Measurements from ENCODE around the gene BEST1. TPM values are rescaled to one million over a fixed set of nuclear protein-coding genes. Genes with fewer than 3 reads are reported as not detected.

Gene BEST1
- total and polyA plus RNA-seq, 2 donors (not counting 1 experiment from before 2014, with no cell fraction given), result 2.5 to 15.2 TPM

GRCh38 chr11:61918251-61918937 is 31.8 kb upstream of the BEST1 start:
- peak overlapping the region in 1 of 4 experiments; percentile 69 for H3K4me3 ChIP-seq (replicated peaks in 1 of 4; ENCODE audit: control extremely low read depth in 1 of 4, insufficient read depth in 1 of 4, low read depth in 3 of 4, low read length in 4 of 4)
- H3K27me3 ChIP-seq (ENCODE audit: control insufficient read depth, insufficient read depth, low read length), result peaks cover 8% of the 10 kb centered on the region
- no peaks in the 10 kb centered on the region for H3K9me3 ChIP-seq (ENCODE audit: control insufficient read depth, insufficient read depth, low read depth, low read length)
- no peak overlapping the region for H3K27ac ChIP-seq (ENCODE audit: insufficient read depth, low read length)
- peak; percentile 16 for TF ChIP-seq EZH2 (IDR thresholded peaks at IDR 0.05; ENCODE audit: low read length, missing control alignments)
- TF ChIP-seq CTCF (conservative IDR thresholded peaks at IDR 0.05 in 1 of 2, IDR thresholded peaks at IDR 0.05 in 1 of 2; ENCODE audit: low read depth in 1 of 2, low read length in 2 of 2), result no peak
- H3K9ac ChIP-seq (ENCODE audit: insufficient read depth, low read length), result no peak overlapping the region
- H3K79me2 ChIP-seq (ENCODE audit: control insufficient read depth, insufficient read depth, low read length), result no peaks in the 10 kb centered on the region
- no peak overlapping the region for H3K4me2 ChIP-seq (ENCODE audit: extremely low read depth, insufficient read depth, low read length)
- H3K4me1 ChIP-seq (ENCODE audit: control insufficient read depth, extremely low read depth, insufficient read depth, low read length), result peaks cover 11% of the 10 kb centered on the region
- no peaks in the 10 kb centered on the region for H3K36me3 ChIP-seq (ENCODE audit: control insufficient read depth, insufficient read depth, low read length)
- H4K20me1 ChIP-seq (ENCODE audit: control insufficient read depth, extremely low read depth, insufficient read depth, low read length), result no peaks in the 10 kb centered on the region
- H2AFZ ChIP-seq (ENCODE audit: low read length), result no peak overlapping the region
- DNase-seq (ENCODE audit: low read depth in 2 of 2), result no peak

GRCh38 chr11:61918938-61919704 is 31.0 kb upstream of the BEST1 start:
- Histone ChIP-seq H3K27me3 (ENCODE audit: control insufficient read depth, insufficient read depth, low read length) (peaks cover 8% of the 10 kb centered on the region), H3K27ac (ENCODE audit: insufficient read depth, low read length) (no peak overlapping the region), H3K9me3 (ENCODE audit: control insufficient read depth, insufficient read depth, low read depth, low read length) (no peaks in the 10 kb centered on the region), H2AFZ (ENCODE audit: low read length) (no peak overlapping the region), H3K36me3 (ENCODE audit: control insufficient read depth, insufficient read depth, low read length) (no peaks in the 10 kb centered on the region), H4K20me1 (ENCODE audit: control insufficient read depth, extremely low read depth, insufficient read depth, low read length) (no peaks in the 10 kb centered on the region), H3K4me1 (ENCODE audit: control insufficient read depth, extremely low read depth, insufficient read depth, low read length) (peaks cover 19% of the 10 kb centered on the region), H3K9ac (ENCODE audit: insufficient read depth, low read length) (no peak overlapping the region), H3K79me2 (ENCODE audit: control insufficient read depth, insufficient read depth, low read length) (no peaks in the 10 kb centered on the region), H3K4me2 (ENCODE audit: extremely low read depth, insufficient read depth, low read length) (no peak overlapping the region), H3K4me3 (replicated peaks in 1 of 4; ENCODE audit: control extremely low read depth in 1 of 4, insufficient read depth in 1 of 4, low read depth in 3 of 4, low read length in 4 of 4) (no peak overlapping the region)
- TF ChIP-seq CTCF (conservative IDR thresholded peaks at IDR 0.05 in 1 of 2, IDR thresholded peaks at IDR 0.05 in 1 of 2; ENCODE audit: low read depth in 1 of 2, low read length in 2 of 2), result no peak
- no peak for TF ChIP-seq EZH2 (IDR thresholded peaks at IDR 0.05; ENCODE audit: low read length, missing control alignments)
- peak in 1 of 2 donors; percentile 15 for DNase-seq (ENCODE audit: low read depth in 2 of 2)
